Measurements from ENCODE around the gene HOXC6.

HOXC6 gene

GRCh38 chr12:53991077-53991460, 37.2 kb upstream of the HOXC6 start:
- CTCF ChIA-PET, result interaction anchor here (0.6 to 3.0 kb wide), 15 partner anchors 10 to 1935 kb away, joined by 3 to 25 read pairs (median 4); partner anchors contain the start of gene HOXC8
- H3K27ac ChIP-seq (ENCODE audit: extremely low read depth, low read depth, low read length), result peak overlapping the region; percentile 54; the same call in 1 of the 2 replicates
- no peak for TF ChIP-seq ZNF350 (tag by site-specific recombination; IDR thresholded peaks at IDR 0.05)
- no peak for TF ChIP-seq ZNF266 (tag by site-specific recombination; IDR thresholded peaks at IDR 0.05; ENCODE audit: low read depth)
- TF ChIP-seq, protein P1, sequence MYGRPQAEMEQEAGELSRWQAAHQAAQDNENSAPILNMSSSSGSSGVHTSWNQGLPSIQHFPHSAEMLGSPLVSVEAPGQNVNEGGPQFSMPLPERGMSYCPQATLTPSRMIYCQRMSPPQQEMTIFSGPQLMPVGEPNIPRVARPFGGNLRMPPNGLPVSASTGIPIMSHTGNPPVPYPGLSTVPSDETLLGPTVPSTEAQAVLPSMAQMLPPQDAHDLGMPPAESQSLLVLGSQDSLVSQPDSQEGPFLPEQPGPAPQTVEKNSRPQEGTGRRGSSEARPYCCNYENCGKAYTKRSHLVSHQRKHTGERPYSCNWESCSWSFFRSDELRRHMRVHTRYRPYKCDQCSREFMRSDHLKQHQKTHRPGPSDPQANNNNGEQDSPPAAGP (tag by site-specific recombination; IDR thresholded peaks at IDR 0.05), result no peak
- TF ChIP-seq ZNF302 (tag by site-specific recombination; IDR thresholded peaks at IDR 0.05; ENCODE audit: low read depth), result no peak
- no peak for TF ChIP-seq ZNF560 (tag by site-specific recombination; IDR thresholded peaks at IDR 0.05; ENCODE audit: borderline replicate concordance)
- TF ChIP-seq ZNF843 (tag by site-specific recombination; IDR thresholded peaks at IDR 0.05), result no peak
- no peak for TF ChIP-seq WT1 (tag by site-specific recombination; IDR thresholded peaks at IDR 0.05)
- no peak for TF ChIP-seq SCRT2 (tag by site-specific recombination; IDR thresholded peaks at IDR 0.05)
- TF ChIP-seq ZNF510 (tag by site-specific recombination; IDR thresholded peaks at IDR 0.05; ENCODE audit: insufficient replicate concordance), result no peak
- TF ChIP-seq ZNF785 (tag by site-specific recombination; IDR thresholded peaks at IDR 0.05), result no peak
- no peak for TF ChIP-seq YY2 (tag by site-specific recombination; IDR thresholded peaks at IDR 0.05)
- TF ChIP-seq ZNF394 (tag by site-specific recombination; IDR thresholded peaks at IDR 0.05; ENCODE audit: borderline replicate concordance), result peak; percentile 23; the same call in 1 of the 2 replicates
- no peak for TF ChIP-seq PRDM6 (tag by site-specific recombination; IDR thresholded peaks at IDR 0.05)
- TF ChIP-seq HOXD13 (CRISPR knock-in tag; IDR thresholded peaks at IDR 0.05; ENCODE audit: borderline replicate concordance), result no peak
- no peak for TF ChIP-seq ZNF214 (tag by site-specific recombination; IDR thresholded peaks at IDR 0.05; ENCODE audit: borderline replicate concordance)
- peak; percentile 4; the same call in 1 of the 2 replicates for TF ChIP-seq ZBTB8A (tag by site-specific recombination; IDR thresholded peaks at IDR 0.05)
- no peak for TF ChIP-seq ZFP41 (tag by site-specific recombination; IDR thresholded peaks at IDR 0.05; ENCODE audit: borderline replicate concordance)
- no peak for TF ChIP-seq ZNF155 (tag by site-specific recombination; IDR thresholded peaks at IDR 0.05)
- TF ChIP-seq ZFP69B (tag by site-specific recombination; IDR thresholded peaks at IDR 0.05), result no peak
- TF ChIP-seq ZNF600 (tag by site-specific recombination; IDR thresholded peaks at IDR 0.05), result peak; percentile 99
- TF ChIP-seq KLF9 (tag by site-specific recombination; IDR thresholded peaks at IDR 0.05; ENCODE audit: low read depth), result no peak
- TF ChIP-seq ZBTB48 (tag by site-specific recombination; IDR thresholded peaks at IDR 0.05), result peak; percentile 29; the same call in 1 of the 2 replicates
- no peak for TF ChIP-seq ZNF140 (tag by site-specific recombination; IDR thresholded peaks at IDR 0.05)
- no peak for TF ChIP-seq ZNF274 (IDR thresholded peaks at IDR 0.05; ENCODE audit: low read length)
- TF ChIP-seq ZNF274 (tag by site-specific recombination; IDR thresholded peaks at IDR 0.05; ENCODE audit: borderline replicate concordance), result no peak
- no peak; the same call in 1 of the 2 replicates for TF ChIP-seq FEZF1 (tag by site-specific recombination; IDR thresholded peaks at IDR 0.05)
- TF ChIP-seq, protein P2, sequence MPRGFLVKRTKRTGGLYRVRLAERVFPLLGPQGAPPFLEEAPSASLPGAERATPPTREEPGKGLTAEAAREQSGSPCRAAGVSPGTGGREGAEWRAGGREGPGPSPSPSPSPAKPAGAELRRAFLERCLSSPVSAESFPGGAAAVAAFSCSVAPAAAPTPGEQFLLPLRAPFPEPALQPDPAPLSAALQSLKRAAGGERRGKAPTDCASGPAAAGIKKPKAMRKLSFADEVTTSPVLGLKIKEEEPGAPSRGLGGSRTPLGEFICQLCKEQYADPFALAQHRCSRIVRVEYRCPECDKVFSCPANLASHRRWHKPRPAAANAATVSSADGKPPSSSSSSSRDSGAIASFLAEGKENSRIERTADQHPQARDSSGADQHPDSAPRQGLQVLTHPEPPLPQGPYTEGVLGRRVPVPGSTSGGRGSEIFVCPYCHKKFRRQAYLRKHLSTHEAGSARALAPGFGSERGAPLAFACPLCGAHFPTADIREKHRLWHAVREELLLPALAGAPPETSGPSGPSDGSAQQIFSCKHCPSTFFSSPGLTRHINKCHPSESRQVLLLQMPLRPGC (tag by site-specific recombination; IDR thresholded peaks at IDR 0.05), result no peak
- TF ChIP-seq SP3 (tag by site-specific recombination; IDR thresholded peaks at IDR 0.05), result no peak
- no peak for TF ChIP-seq ZNF596 (tag by site-specific recombination; IDR thresholded peaks at IDR 0.05)
- no peak for TF ChIP-seq ZNF174 (tag by site-specific recombination; IDR thresholded peaks at IDR 0.05)
- no peak for TF ChIP-seq ZNF423 (tag by site-specific recombination; IDR thresholded peaks at IDR 0.05)
- TF ChIP-seq ZBTB20 (tag by site-specific recombination; IDR thresholded peaks at IDR 0.05), result peak; percentile 68
- no peak for TF ChIP-seq ZBTB11 (tag by site-specific recombination; conservative IDR thresholded peaks at IDR 0.05; ENCODE audit: low read depth)

More at GRCh38 chr12:53991077-53991460, 37.2 kb upstream of the HOXC6 start:
- Histone ChIP-seq H3K9me3 (ENCODE audit: control insufficient read depth, insufficient read depth, low read depth, low read length) (no peaks in the 10 kb centered on the region), H3K36me3 (ENCODE audit: control insufficient read depth in 2 of 2, insufficient read depth in 1 of 2, low read length in 2 of 2) (no peaks in the 10 kb centered on the region), H3K4me1 (ENCODE audit: control insufficient read depth, insufficient read depth, low read length) (peaks cover 35% of the 10 kb centered on the region), H3K4me3 (ENCODE audit: low read depth, low read length) (no peak overlapping the region)
- POLR2A ChIA-PET, result interaction anchor here (0.5 to 1.8 kb wide), 2 partner anchors 9 to 234 kb away, joined by 3 to 10 read pairs; partner anchors contain the start of gene HOXC9
